Occipital lobe (tissue), 2 donors: ENCODE results near the gene STAU1. TPM values are rescaled to one million over a fixed set of nuclear protein-coding genes. Genes with fewer than 3 reads are reported as not detected.
"Not testable (repeated sequence)": the region's sequence is repeated elsewhere in the genome, so short reads cannot be mapped to it uniquely, and the experiment has no call there.

Experiments used
- DNase-seq: peaks from one replicate; lab custom pipeline; 2025; lab: John Stamatoyannopoulos, UW
- total RNA-seq: library from RNA; depleted of rRNA; stranded (reverse); fragments of >200 nt; gene quantifications from one replicate; pipeline ENCODE4 v1.2.3, GENCODE V29; 2014

Gene STAU1
- total RNA-seq, 1 donor from 2014 or later, result 47.9 TPM

GRCh38 chr20:49123982-49124381 is 64.2 kb downstream of the STAU1 start:
- DNase-seq, result no peak

GRCh38 chr20:49122920-49123319 is 65.2 kb downstream of the STAU1 start:
- no peak for DNase-seq

- no peak for DNase-seq
Measured at GRCh38 chr20:49119988-49120387, 68.1 kb downstream of the STAU1 start.

GRCh38 chr20:49118307-49118706 is 69.8 kb downstream of the STAU1 start:
- no peak for DNase-seq

GRCh38 chr20:49115564-49115963 is 72.6 kb downstream of the STAU1 start:
- DNase-seq, result no peak

- no peak for DNase-seq
Measured at GRCh38 chr20:49112596-49113274, 75.4 kb downstream of the STAU1 start.

- DNase-seq, result no peak
Measured at GRCh38 chr20:49110767-49111694, 77.1 kb downstream of the STAU1 start.

- no peak for DNase-seq
Measured at GRCh38 chr20:49106328-49106727, 81.8 kb downstream of the STAU1 start.

GRCh38 chr20:49104979-49105547 is 83.1 kb downstream of the STAU1 start:
- not testable (repeated sequence) for DNase-seq

GRCh38 chr20:49104365-49104648 is 83.8 kb downstream of the STAU1 start:
- DNase-seq, result no peak

GRCh38 chr20:49103647-49104364 is 84.3 kb downstream of the STAU1 start:
- no peak for DNase-seq

- DNase-seq, result no peak
Measured at GRCh38 chr20:49103019-49103418, 85.1 kb downstream of the STAU1 start.

GRCh38 chr20:49100972-49101371 is 87.2 kb downstream of the STAU1 start:
- DNase-seq, result no peak

GRCh38 chr20:49100292-49100691 is 87.8 kb downstream of the STAU1 start:
- not testable (repeated sequence) for DNase-seq

GRCh38 chr20:49099011-49099410 is 89.1 kb downstream of the STAU1 start:
- DNase-seq, result no peak

GRCh38 chr20:49098136-49098535 is 90.0 kb downstream of the STAU1 start:
- DNase-seq, result no peak

- no peak for DNase-seq
Measured at GRCh38 chr20:49097159-49097558, 91.0 kb downstream of the STAU1 start.

GRCh38 chr20:49096203-49096730 is 91.9 kb downstream of the STAU1 start:
- no peak for DNase-seq

GRCh38 chr20:49091762-49092161 is 96.4 kb downstream of the STAU1 start:
- no peak for DNase-seq

GRCh38 chr20:49091104-49091503 is 97.0 kb downstream of the STAU1 start:
- no peak for DNase-seq

- not testable (repeated sequence) for DNase-seq
Measured at GRCh38 chr20:49082295-49082694, 105.8 kb downstream of the STAU1 start.

- no peak for DNase-seq
Measured at GRCh38 chr20:49078310-49078709, 109.8 kb downstream of the STAU1 start.
